Tibial artery (tissue), 4 donors: ENCODE results near the gene GABPB2.

Source experiments
- DNase-seq, 2 donors: peaks; one replicate each; pipeline ENCODE4 v3.0.0-alpha.2; 2019
- H3K27ac ChIP-seq, 2 donors: fragments of 200-600 bp; sonication (generic) in 1 of 2; 1 replicate in 1 of 2; 2 replicates in 1 of 2; pipeline ENCODE4 v1.5.1; 2018 to 2019; ENCODE audit warnings: mild to moderate bottlenecking in 1 of 2
- H3K27me3 ChIP-seq, 2 donors: fragments of 200-600 bp; sonication (generic) in 1 of 2; one replicate each; pipeline versions ENCODE4 v1.5.1 to v1.6.0; 2016 to 2019
- H3K36me3 ChIP-seq, 3 donors: fragments of 200-600 bp; sonication (generic) in 2 of 3; one replicate each; pipeline ENCODE4 v1.5.1; 2016 to 2019; ENCODE audit warnings: mild to moderate bottlenecking in 2 of 3
- H3K4me1 ChIP-seq, 4 donors: fragments of 200-600 bp; sonication (generic) in 2 of 4; 1 replicate in 3 of 4; 2 replicates in 1 of 4; pipeline ENCODE4 v1.5.1; 2016 to 2019
- H3K4me3 ChIP-seq, 2 donors: fragments of 200-600 bp; sonication (generic) in 1 of 2; 1 replicate in 1 of 2; 2 replicates in 1 of 2; pipeline ENCODE4 v1.5.1; 2018 to 2019; ENCODE audit warnings: mild to moderate bottlenecking in 2 of 2
- H3K9me3 ChIP-seq, 3 donors: fragments of 200-600 bp; sonication (generic) in 1 of 3; one replicate each; pipeline ENCODE4 v1.5.1; 2016 to 2019
- CTCF ChIP-seq, 2 experiments: fragments of 200-600 bp in 1 of 2; fragments of 450-650 bp in 1 of 2; IDR thresholded peaks; one replicate each; pipeline ENCODE4 v1.5.1; 2017 to 2019; ENCODE audit warnings: antibody characterized with exemption in 2 of 2, mild to moderate bottlenecking in 1 of 2, moderate library complexity in 1 of 2
- intact Hi-C: fragments of 100-400 bp; cut with DNase I; formaldehyde crosslinking; loops from one replicate; pipeline ENCODE4 v1.15.0; 2023; ENCODE audit warnings: low total_unique reads

Gene GABPB2

GRCh38 chr1:151134396-151134795, 63.8 kb downstream of the GABPB2 start:
- Histone ChIP-seq H3K27me3 (no peaks in the 10 kb centered on the region), H3K36me3 (peaks cover 0 to 51% (median 5%) of the 10 kb centered on the region in 3 donors), H3K9me3 (no peaks in the 10 kb centered on the region), H3K4me1 (peaks cover 0 to 14% (median 4%) of the 10 kb centered on the region in 4 donors), H3K27ac (no peak overlapping the region), H3K4me3 (no peak overlapping the region)
- TF ChIP-seq CTCF (IDR thresholded peaks at IDR 0.05), result no peak
- intact Hi-C loops, result no loop called here
- peak in 1 of 2 donors; percentile 20 for DNase-seq

- H3K27me3 ChIP-seq, result no peaks in the 10 kb centered on the region
Observed at GRCh38 chr1:151134991-151135390, 64.4 kb downstream of the GABPB2 start.

GRCh38 chr1:151135433-151136385, 65.1 kb downstream of the GABPB2 start:
- intact Hi-C loops, result no loop called here

More at GRCh38 chr1:151134991-151135390, 64.4 kb downstream of the GABPB2 start:
- peaks cover 0 to 57% (median 5%) of the 10 kb centered on the region in 3 donors for H3K36me3 ChIP-seq
- intact Hi-C loops, result no loop called here
- TF ChIP-seq CTCF (IDR thresholded peaks at IDR 0.05), result no peak
- H3K4me3 ChIP-seq, result no peak overlapping the region
- DNase-seq, result peak in 1 of 2 donors; percentile 42
- peaks cover 0 to 14% (median 4%) of the 10 kb centered on the region in 4 donors for H3K4me1 ChIP-seq
- H3K27ac ChIP-seq, result no peak overlapping the region
- no peaks in the 10 kb centered on the region for H3K9me3 ChIP-seq

GRCh38 chr1:151137789-151138188, 67.2 kb downstream of the GABPB2 start:
- no peaks in the 10 kb centered on the region for H3K9me3 ChIP-seq
- H3K36me3 ChIP-seq, result peaks cover 0 to 71% (median 5%) of the 10 kb centered on the region in 3 donors
- H3K4me1 ChIP-seq, result peaks cover 0 to 5% (median under 1%) of the 10 kb centered on the region in 4 donors
- DNase-seq, result peak in 1 of 2 donors; percentile 50
- H3K4me3 ChIP-seq, result no peak overlapping the region
- no peak for TF ChIP-seq CTCF (IDR thresholded peaks at IDR 0.05)
- no peak overlapping the region for H3K27ac ChIP-seq
- intact Hi-C loops, result no loop called here
- no peaks in the 10 kb centered on the region for H3K27me3 ChIP-seq

More at GRCh38 chr1:151135433-151136385, 65.1 kb downstream of the GABPB2 start:
- peak in 1 of 2 donors; percentile 31 for DNase-seq
- Histone ChIP-seq H3K36me3 (peaks cover 0 to 62% (median 5%) of the 10 kb centered on the region in 3 donors), H3K4me1 (peaks cover 0 to 11% (median 4%) of the 10 kb centered on the region in 4 donors), H3K9me3 (no peaks in the 10 kb centered on the region), H3K27ac (no peak overlapping the region), H3K27me3 (no peaks in the 10 kb centered on the region), H3K4me3 (no peak overlapping the region)
- TF ChIP-seq CTCF (IDR thresholded peaks at IDR 0.05), result no peak

GRCh38 chr1:151142411-151143056, 72.0 kb downstream of the GABPB2 start:
- Histone ChIP-seq H3K27me3 (no peaks in the 10 kb centered on the region), H3K36me3 (peaks cover 0 to 36% (median 0%) of the 10 kb centered on the region in 3 donors), H3K9me3 (no peaks in the 10 kb centered on the region), H3K4me3 (no peak overlapping the region), H3K27ac (no peak overlapping the region), H3K4me1 (peaks cover 0 to 39% (median 25%) of the 10 kb centered on the region in 4 donors)
- DNase-seq, result no peak
- intact Hi-C loops, result no loop called here
- TF ChIP-seq CTCF (IDR thresholded peaks at IDR 0.05), result no peak
